Choroid plexus epithelial cell (primary cell): ENCODE measurements around the gene SEMA4C.
A peak's percentile ranks its signal among the peaks of the same experiment; 100 is the strongest.

Experiments
- DNase-seq: peaks from one replicate; pipeline ENCODE4 v3.0.0-alpha.2; 2010; ENCODE audit warnings: low read depth
- H3K4me3 ChIP-seq: 2 replicates; pipeline ENCODE4 v1.5.1; 2011; ENCODE audit warnings: low read depth, mild to moderate bottlenecking, control low read depth, low read length, moderate library complexity
- TF ChIP-seq, protein P1 (sequence below): conservative IDR thresholded peaks from 2 replicates; pipeline ENCODE4 v1.5.1; 2011; ENCODE audit warnings: low read depth, mild to moderate bottlenecking, control low read depth, inconsistent platforms, low read length, moderate library complexity

SEMA4C gene

DNA sequence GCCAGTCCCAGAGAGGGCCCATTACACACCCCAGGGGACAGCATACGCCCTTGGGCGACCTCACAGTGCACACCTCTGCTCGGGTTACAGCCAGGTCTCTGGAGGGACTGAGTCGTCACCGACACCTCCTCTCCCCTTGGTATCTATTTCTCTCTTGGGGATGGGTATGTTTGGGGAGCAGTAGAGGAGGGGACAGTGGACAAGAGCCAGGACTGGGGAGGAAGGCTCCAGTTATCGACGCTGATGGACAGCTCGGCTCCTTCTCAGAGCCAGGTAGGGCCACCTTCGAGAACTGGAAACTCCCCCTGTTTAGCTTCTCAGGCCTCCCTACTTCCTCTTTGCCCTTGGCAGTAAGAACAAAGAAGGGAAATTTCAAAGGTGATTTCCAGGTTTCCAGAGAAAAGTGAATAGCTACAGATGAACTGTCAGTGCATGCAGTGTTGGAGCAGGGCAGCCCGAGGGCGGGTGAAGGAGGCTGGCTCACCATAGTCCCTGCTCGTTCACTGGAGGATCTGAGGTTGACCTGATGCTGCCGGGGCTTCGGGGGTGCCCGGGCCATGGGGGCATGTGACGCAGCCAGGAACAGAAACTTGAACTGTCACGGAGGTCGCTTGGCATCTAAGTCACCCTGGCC, 4.4 kb upstream of the SEMA4C start:
- TF ChIP-seq, protein P1, sequence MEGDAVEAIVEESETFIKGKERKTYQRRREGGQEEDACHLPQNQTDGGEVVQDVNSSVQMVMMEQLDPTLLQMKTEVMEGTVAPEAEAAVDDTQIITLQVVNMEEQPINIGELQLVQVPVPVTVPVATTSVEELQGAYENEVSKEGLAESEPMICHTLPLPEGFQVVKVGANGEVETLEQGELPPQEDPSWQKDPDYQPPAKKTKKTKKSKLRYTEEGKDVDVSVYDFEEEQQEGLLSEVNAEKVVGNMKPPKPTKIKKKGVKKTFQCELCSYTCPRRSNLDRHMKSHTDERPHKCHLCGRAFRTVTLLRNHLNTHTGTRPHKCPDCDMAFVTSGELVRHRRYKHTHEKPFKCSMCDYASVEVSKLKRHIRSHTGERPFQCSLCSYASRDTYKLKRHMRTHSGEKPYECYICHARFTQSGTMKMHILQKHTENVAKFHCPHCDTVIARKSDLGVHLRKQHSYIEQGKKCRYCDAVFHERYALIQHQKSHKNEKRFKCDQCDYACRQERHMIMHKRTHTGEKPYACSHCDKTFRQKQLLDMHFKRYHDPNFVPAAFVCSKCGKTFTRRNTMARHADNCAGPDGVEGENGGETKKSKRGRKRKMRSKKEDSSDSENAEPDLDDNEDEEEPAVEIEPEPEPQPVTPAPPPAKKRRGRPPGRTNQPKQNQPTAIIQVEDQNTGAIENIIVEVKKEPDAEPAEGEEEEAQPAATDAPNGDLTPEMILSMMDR: no peak
- DNase-seq: no peak
- no peak overlapping the region for H3K4me3 ChIP-seq

- TF ChIP-seq, protein P1: no peak
- no peak for DNase-seq
- no peak overlapping the region for H3K4me3 ChIP-seq
Observed at GRCh38 chr2:96873651-96874096, 3.8 kb upstream of the SEMA4C start.

DNA sequence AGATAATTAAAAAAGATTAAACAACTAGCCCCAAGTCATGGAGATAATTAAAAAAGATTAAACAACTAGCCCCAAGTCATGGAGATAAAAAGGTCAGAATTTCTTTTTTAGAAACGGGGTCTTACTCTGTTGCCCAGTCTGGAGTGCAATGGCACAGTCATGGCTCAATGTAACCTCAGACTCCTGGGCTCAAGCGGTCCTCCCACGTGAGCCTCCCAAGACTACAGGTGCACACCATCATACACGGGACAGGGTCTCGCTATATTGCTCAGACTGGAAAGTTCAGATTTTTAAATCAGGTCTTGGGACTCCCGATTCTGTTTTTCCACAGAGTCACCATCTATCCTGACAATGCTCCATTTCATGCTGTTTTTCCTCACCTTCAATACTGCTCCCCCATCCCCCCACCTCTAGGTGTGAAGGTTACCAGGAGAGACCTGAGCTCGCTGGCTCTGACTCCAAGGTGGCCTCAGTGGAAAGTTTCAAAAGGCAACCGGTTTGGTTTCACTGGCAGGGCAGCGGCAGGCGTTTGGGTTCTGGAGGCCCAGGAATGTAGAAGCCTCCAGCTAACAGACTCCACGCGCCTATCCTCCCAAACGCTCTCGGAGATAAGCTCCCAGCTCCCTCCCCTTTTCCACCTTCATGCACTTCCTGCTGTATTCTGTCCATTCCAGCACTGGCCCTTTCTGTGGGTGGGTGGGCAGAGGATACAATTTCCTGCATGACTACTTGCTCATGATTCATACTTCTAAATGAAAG, 2.9 kb upstream of the SEMA4C start:
- H3K4me3 ChIP-seq: no peak overlapping the region
- TF ChIP-seq, protein P1: no peak
- DNase-seq: peak; percentile 39

DNA sequence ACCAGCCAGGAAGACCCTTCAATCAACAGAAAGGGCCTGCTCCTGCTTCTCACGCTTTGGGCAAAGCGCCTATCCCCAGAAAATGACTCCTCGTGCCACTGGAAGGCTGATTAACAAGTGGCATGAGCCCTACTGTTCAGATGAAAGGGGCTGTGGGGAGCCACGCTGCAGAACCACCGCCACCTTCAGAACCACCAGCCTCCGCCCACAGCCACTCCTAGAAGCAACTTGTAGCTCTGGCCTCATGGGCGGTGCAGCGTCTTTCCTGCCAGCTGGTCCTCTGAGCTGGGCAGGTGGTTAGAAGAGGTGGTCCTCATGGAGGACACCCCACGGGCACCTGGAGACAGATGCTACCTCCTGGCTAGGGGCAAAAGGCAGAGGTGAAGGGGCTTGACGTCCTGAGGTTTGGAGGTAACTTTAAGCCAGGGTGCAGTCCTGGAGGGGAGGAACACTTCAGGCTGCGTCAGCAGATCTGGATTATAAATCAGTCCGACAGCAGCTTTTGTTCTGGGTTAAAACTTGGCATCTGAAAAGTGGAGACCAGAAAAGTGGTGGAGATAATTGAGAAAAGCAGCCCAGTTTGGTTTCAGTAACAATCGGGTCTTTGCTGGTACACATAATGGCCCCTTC, 861 bp upstream of the SEMA4C start:
- TF ChIP-seq, protein P1: no peak
- no peak for DNase-seq
- peak overlapping the region; percentile 89 for H3K4me3 ChIP-seq

DNA sequence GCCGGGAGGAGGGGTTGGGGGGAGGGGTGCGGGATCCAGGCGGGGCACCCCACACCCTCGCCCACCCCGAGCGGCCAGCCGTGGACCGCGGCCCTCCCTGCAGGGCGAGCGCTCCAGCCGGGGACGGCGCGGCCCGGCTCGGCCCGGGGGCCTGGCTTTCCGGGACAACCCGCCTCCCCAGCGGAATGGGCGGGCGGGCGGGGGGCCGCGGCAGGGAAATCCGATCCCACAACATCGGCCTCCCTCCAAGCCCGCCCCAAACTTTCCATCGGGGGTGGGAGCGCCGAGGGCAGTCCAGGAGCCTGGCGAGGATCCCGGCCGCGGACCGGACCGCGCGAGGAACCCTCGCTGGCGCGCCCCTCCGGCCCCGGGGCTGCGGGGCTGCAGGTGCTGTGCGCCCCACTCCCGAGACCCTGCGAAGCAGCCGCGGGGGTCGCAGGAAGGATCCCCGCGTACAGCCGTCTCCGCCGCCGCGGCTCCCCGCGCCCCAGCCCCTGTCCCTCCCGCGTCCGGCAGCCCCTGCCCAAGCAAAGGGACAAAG, 529 bp downstream of the SEMA4C start:
- peak; percentile 92 for DNase-seq
- TF ChIP-seq, protein P1: no peak
- H3K4me3 ChIP-seq: peak overlapping the region; percentile 89

GRCh38 chr2:96868555-96869280, 1.2 kb downstream of the SEMA4C start:
- DNase-seq: peak; percentile 95
- peak overlapping the region; percentile 89 for H3K4me3 ChIP-seq
- TF ChIP-seq, protein P1: peak; percentile 41
